GM12865 (cell line): ENCODE measurements around the gene CXCL16.
A peak's percentile ranks its signal among the peaks of the same experiment; 100 is the strongest.

Experiments used
- DNase-seq: peaks from one replicate; pipeline ENCODE4 v3.0.0; 2010; ENCODE audit warnings: low read depth
- H3K4me3 ChIP-seq: 2 replicates; pipeline ENCODE4 v1.5.1; 2011; ENCODE audit warnings: mild to moderate bottlenecking, low read depth, low read length, control low read depth
- CTCF ChIP-seq: IDR thresholded peaks from 2 replicates; pipeline ENCODE4 v1.5.1; 2011; ENCODE audit warnings: low read length, control low read depth, low read depth, inconsistent platforms; ENCODE audit not compliant: insufficient read depth; ENCODE audit errors: missing control alignments

CXCL16 gene

DNA sequence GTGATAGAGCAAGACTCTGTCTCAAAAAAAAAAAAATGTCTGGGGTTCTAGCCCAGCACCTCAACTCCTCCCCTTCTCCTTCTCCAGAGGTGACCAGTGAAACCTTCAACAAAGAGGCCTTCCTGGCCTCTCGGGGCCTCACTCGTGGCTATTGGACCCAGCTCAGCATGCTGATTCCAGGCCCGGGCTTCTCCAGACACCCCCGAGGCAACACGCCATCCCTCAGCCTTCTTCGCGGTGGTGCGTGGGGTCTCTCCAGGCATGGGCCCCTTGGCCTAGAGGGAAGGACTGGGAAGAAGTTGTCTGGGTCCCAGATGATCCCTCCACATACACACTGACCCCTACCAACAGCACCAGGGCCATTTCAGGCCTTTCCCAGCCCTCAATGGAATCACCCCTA lies 3.5 kb upstream of the CXCL16 start:
- TF ChIP-seq CTCF: no peak
- no peak overlapping the region for H3K4me3 ChIP-seq
- DNase-seq: no peak

- TF ChIP-seq CTCF: no peak
- H3K4me3 ChIP-seq: no peak overlapping the region
- DNase-seq: no peak
These were observed 2.9 kb upstream of the CXCL16 start for GRCh38 chr17:4742629-4743028.

- no peak for TF ChIP-seq CTCF
- H3K4me3 ChIP-seq: no peak overlapping the region
- no peak for DNase-seq
These were observed 2.4 kb upstream of the CXCL16 start for GRCh38 chr17:4742133-4742532.

- no peak for TF ChIP-seq CTCF
- no peak overlapping the region for H3K4me3 ChIP-seq
- DNase-seq: no peak
These were observed 1.8 kb upstream of the CXCL16 start for GRCh38 chr17:4741544-4741943.

DNA sequence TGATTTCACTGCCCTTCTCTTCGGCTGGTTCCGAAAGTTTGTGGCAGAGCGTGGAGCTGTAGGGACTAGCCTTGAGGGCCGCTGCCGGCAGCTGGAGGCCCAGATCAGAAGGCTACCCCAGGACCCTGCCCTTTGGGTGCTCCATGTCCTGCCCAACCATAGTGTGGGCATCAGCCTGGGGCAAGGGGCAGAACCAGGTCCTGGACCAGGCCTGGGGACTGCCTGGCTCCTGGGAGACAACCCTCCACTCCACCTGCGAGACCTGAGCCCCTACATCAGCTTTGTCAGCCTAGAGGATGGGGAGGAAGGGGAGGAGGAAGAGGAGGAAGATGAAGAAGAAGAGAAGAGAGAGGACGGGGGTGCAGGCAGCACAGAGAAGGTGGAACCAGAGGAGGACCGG lies 856 bp upstream of the CXCL16 start:
- no peak for DNase-seq
- H3K4me3 ChIP-seq: no peak overlapping the region
- TF ChIP-seq CTCF: no peak

- peak overlapping the region; percentile 82 for H3K4me3 ChIP-seq
- TF ChIP-seq CTCF: no peak
- no peak for DNase-seq
These were observed 260 bp upstream of the CXCL16 start for GRCh38 chr17:4740025-4740351.
